DMS79 (cell line): ENCODE measurements around the gene FASTKD1.
"Not testable (repeated sequence)": the region's sequence is repeated elsewhere in the genome, so short reads cannot be mapped to it uniquely, and the experiment has no call there.

ENCODE experiments used
- DNase-seq: peaks from one replicate; lab custom pipeline; 2025; lab: John Stamatoyannopoulos, UW

The FASTKD1 gene

GRCh38 chr2:169570752-169571151 is 2.9 kb downstream of the FASTKD1 start:
- not testable (repeated sequence) for DNase-seq

- DNase-seq: no peak
Observed at GRCh38 chr2:169569948-169570347, 3.7 kb downstream of the FASTKD1 start.

GRCh38 chr2:169565686-169566085 is 8.0 kb downstream of the FASTKD1 start:
- DNase-seq: no peak

- no peak for DNase-seq
Observed at GRCh38 chr2:169562519-169562918, 11.1 kb downstream of the FASTKD1 start.

GRCh38 chr2:169562084-169562483 is 11.6 kb downstream of the FASTKD1 start:
- DNase-seq: not testable (repeated sequence)

GRCh38 chr2:169561364-169561763 is 12.3 kb downstream of the FASTKD1 start:
- DNase-seq: no peak

GRCh38 chr2:169546756-169547155 is 26.9 kb downstream of the FASTKD1 start:
- DNase-seq: no peak

GRCh38 chr2:169542433-169542832 is 31.2 kb downstream of the FASTKD1 start:
- no peak for DNase-seq

GRCh38 chr2:169540146-169540545 is 33.5 kb downstream of the FASTKD1 start:
- DNase-seq: no peak

GRCh38 chr2:169539460-169539859 is 34.2 kb downstream of the FASTKD1 start:
- DNase-seq: not testable (repeated sequence)

- DNase-seq: no peak
Observed at GRCh38 chr2:169528271-169528701, 45.4 kb downstream of the FASTKD1 start.

GRCh38 chr2:169526451-169526850 is 47.2 kb downstream of the FASTKD1 start:
- no peak for DNase-seq

- DNase-seq: no peak
Observed at GRCh38 chr2:169525434-169525833, 48.2 kb downstream of the FASTKD1 start.

- DNase-seq: no peak
Observed at GRCh38 chr2:169523681-169524080, 50.0 kb downstream of the FASTKD1 start.

GRCh38 chr2:169520896-169521295 is 52.8 kb downstream of the FASTKD1 start:
- no peak for DNase-seq

GRCh38 chr2:169516488-169516995 is 57.1 kb downstream of the FASTKD1 start:
- DNase-seq: not testable (repeated sequence)

GRCh38 chr2:169514758-169515157 is 58.9 kb downstream of the FASTKD1 start:
- not testable (repeated sequence) for DNase-seq

GRCh38 chr2:169513926-169514325 is 59.7 kb downstream of the FASTKD1 start:
- DNase-seq: no peak

GRCh38 chr2:169513094-169513493 is 60.6 kb downstream of the FASTKD1 start:
- DNase-seq: no peak

GRCh38 chr2:169512525-169512924 is 61.1 kb downstream of the FASTKD1 start:
- DNase-seq: no peak

- DNase-seq: no peak
Observed at GRCh38 chr2:169511818-169512217, 61.8 kb downstream of the FASTKD1 start.

- DNase-seq: no peak
Observed at GRCh38 chr2:169510496-169510895, 63.2 kb downstream of the FASTKD1 start.

GRCh38 chr2:169509955-169510354 is 63.7 kb downstream of the FASTKD1 start:
- no peak for DNase-seq

GRCh38 chr2:169509298-169509885 is 64.3 kb downstream of the FASTKD1 start, which contains the start of gene KLHL41:
TSS of gene KLHL41 (plus strand) at chr2:169509702. CDS start at chr2:169509779, 77 bp downstream.
- DNase-seq: no peak
